HepG2 (cell line): ENCODE measurements around the gene SLC17A9. TPM values are rescaled to one million over a fixed set of nuclear protein-coding genes. Genes with fewer than 3 reads are reported as not detected.

ENCODE experiments used
- CBX5 ChIP-seq: sonication (generic); formaldehyde crosslinking; IDR thresholded peaks from 2 replicates; pipeline ENCODE4 v1.4.0; 2020; ENCODE audit warnings: missing genetic modification reagents, borderline replicate concordance
- ISX ChIP-seq: sonication (generic); formaldehyde crosslinking; conservative IDR thresholded peaks from 2 replicates; pipeline ENCODE4 v1.5.0; 2020; ENCODE audit warnings: missing genetic modification reagents
- NFYB ChIP-seq: sonication (generic); formaldehyde crosslinking; IDR thresholded peaks from 2 replicates; pipeline ENCODE4 v1.4.0; 2020; ENCODE audit warnings: missing genetic modification reagents
- NKX3-1 ChIP-seq: sonication (generic); formaldehyde crosslinking; IDR thresholded peaks from 2 replicates; pipeline ENCODE4 v1.5.0; 2020; ENCODE audit warnings: missing genetic modification reagents
- PTBP1 ChIP-seq: fragments of 200-400 bp; formaldehyde crosslinking; IDR thresholded peaks from 2 replicates; pipeline ENCODE4 v1.6.1; 2018; ENCODE audit warnings: low read length, low read depth; ENCODE audit not compliant: poor library complexity, severe bottlenecking
- REXO4 ChIP-seq: sonication (generic); formaldehyde crosslinking; IDR thresholded peaks from 2 replicates; pipeline ENCODE4 v1.8.0; 2022; ENCODE audit warnings: missing genetic modification reagents, mild to moderate bottlenecking, borderline replicate concordance
- SUZ12 ChIP-seq: fragments of 150-350 bp; IDR thresholded peaks from 2 replicates; pipeline ENCODE4 v1.6.1; 2014; ENCODE audit warnings: low read depth, low read length
- TOE1 ChIP-seq: sonication (generic); formaldehyde crosslinking; IDR thresholded peaks from 2 replicates; pipeline ENCODE4 v1.4.0; 2020; ENCODE audit warnings: mild to moderate bottlenecking, missing genetic modification reagents
- ZHX1 ChIP-seq: sonication (generic); formaldehyde crosslinking; IDR thresholded peaks from 2 replicates; pipeline ENCODE4 v1.8.1; 2022; ENCODE audit warnings: low read depth, mild to moderate bottlenecking, missing genetic modification reagents
- ZNF256 ChIP-seq: sonication (generic); formaldehyde crosslinking; conservative IDR thresholded peaks from 2 replicates; pipeline ENCODE4 v1.4.0; 2020; ENCODE audit warnings: missing genetic modification reagents
- ZNF280B ChIP-seq: sonication (generic); formaldehyde crosslinking; IDR thresholded peaks from 2 replicates; pipeline ENCODE4 v1.5.0; 2020; ENCODE audit warnings: missing genetic modification reagents, mild to moderate bottlenecking, borderline replicate concordance
- ZNF496 ChIP-seq: sonication (generic); formaldehyde crosslinking; IDR thresholded peaks from 2 replicates; pipeline ENCODE4 v1.8.1; 2023; ENCODE audit warnings: mild to moderate bottlenecking, moderate library complexity, missing genetic modification reagents; ENCODE audit not compliant: insufficient replicate concordance
- polyA plus RNA-seq, 8 experiments: library from polyadenylated mRNA; depleted of rRNA in 3 of 8; stranded (reverse) in 7 of 8; unstranded in 1 of 8; fragments of >200 nt; fragmentation: Illumina TruSeq in 4 of 8; extraction: Trizol in 4 of 8; gene quantifications; 2 replicates each; pipeline versions ENCODE4 v1.2.1 to v1.2.3, GENCODE V29; 2011 to 2016; ENCODE audit warnings: low read depth in 4 of 8, missing spikeins in 1 of 8, mixed read lengths in 1 of 8; ENCODE audit not compliant: insufficient read depth in 1 of 8
- total RNA-seq, 5 experiments: library from RNA; depleted of rRNA; stranded (reverse); fragments of >200 nt; fragmentation: Illumina TruSeq; extraction: Trizol; gene quantifications; 2 replicates each; pipeline ENCODE4 v1.2.3, GENCODE V29; 2016; ENCODE audit warnings: low read depth in 1 of 5
- TF ChIP-seq, protein P1 (sequence below), 2 experiments: IDR thresholded peaks; 2 replicates each; pipeline ENCODE4 v1.6.1; 2011 to 2012; ENCODE audit warnings: low read length in 2 of 2, borderline replicate concordance in 1 of 2, low read depth in 1 of 2, mild to moderate bottlenecking in 1 of 2, moderate library complexity in 1 of 2
- TF ChIP-seq, protein P2 (sequence below): sonication (generic); formaldehyde crosslinking; IDR thresholded peaks from 2 replicates; pipeline ENCODE4 v1.4.0; 2020; ENCODE audit warnings: missing genetic modification reagents

The SLC17A9 gene
- total and polyA plus RNA-seq, 2 of the 13 experiments (the other 11 are each of a cell fraction or from before 2014, with no cell fraction given) = 110 to 191 TPM

- TF ChIP-seq, protein P1, sequence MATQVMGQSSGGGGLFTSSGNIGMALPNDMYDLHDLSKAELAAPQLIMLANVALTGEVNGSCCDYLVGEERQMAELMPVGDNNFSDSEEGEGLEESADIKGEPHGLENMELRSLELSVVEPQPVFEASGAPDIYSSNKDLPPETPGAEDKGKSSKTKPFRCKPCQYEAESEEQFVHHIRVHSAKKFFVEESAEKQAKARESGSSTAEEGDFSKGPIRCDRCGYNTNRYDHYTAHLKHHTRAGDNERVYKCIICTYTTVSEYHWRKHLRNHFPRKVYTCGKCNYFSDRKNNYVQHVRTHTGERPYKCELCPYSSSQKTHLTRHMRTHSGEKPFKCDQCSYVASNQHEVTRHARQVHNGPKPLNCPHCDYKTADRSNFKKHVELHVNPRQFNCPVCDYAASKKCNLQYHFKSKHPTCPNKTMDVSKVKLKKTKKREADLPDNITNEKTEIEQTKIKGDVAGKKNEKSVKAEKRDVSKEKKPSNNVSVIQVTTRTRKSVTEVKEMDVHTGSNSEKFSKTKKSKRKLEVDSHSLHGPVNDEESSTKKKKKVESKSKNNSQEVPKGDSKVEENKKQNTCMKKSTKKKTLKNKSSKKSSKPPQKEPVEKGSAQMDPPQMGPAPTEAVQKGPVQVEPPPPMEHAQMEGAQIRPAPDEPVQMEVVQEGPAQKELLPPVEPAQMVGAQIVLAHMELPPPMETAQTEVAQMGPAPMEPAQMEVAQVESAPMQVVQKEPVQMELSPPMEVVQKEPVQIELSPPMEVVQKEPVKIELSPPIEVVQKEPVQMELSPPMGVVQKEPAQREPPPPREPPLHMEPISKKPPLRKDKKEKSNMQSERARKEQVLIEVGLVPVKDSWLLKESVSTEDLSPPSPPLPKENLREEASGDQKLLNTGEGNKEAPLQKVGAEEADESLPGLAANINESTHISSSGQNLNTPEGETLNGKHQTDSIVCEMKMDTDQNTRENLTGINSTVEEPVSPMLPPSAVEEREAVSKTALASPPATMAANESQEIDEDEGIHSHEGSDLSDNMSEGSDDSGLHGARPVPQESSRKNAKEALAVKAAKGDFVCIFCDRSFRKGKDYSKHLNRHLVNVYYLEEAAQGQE (IDR thresholded peaks at IDR 0.05; ENCODE audit: borderline replicate concordance in 1 of 2, low read depth in 1 of 2, low read length in 2 of 2) = no peak
- no peak for TF ChIP-seq ZHX1 (CRISPR knock-in tag)
- TF ChIP-seq, protein P2, sequence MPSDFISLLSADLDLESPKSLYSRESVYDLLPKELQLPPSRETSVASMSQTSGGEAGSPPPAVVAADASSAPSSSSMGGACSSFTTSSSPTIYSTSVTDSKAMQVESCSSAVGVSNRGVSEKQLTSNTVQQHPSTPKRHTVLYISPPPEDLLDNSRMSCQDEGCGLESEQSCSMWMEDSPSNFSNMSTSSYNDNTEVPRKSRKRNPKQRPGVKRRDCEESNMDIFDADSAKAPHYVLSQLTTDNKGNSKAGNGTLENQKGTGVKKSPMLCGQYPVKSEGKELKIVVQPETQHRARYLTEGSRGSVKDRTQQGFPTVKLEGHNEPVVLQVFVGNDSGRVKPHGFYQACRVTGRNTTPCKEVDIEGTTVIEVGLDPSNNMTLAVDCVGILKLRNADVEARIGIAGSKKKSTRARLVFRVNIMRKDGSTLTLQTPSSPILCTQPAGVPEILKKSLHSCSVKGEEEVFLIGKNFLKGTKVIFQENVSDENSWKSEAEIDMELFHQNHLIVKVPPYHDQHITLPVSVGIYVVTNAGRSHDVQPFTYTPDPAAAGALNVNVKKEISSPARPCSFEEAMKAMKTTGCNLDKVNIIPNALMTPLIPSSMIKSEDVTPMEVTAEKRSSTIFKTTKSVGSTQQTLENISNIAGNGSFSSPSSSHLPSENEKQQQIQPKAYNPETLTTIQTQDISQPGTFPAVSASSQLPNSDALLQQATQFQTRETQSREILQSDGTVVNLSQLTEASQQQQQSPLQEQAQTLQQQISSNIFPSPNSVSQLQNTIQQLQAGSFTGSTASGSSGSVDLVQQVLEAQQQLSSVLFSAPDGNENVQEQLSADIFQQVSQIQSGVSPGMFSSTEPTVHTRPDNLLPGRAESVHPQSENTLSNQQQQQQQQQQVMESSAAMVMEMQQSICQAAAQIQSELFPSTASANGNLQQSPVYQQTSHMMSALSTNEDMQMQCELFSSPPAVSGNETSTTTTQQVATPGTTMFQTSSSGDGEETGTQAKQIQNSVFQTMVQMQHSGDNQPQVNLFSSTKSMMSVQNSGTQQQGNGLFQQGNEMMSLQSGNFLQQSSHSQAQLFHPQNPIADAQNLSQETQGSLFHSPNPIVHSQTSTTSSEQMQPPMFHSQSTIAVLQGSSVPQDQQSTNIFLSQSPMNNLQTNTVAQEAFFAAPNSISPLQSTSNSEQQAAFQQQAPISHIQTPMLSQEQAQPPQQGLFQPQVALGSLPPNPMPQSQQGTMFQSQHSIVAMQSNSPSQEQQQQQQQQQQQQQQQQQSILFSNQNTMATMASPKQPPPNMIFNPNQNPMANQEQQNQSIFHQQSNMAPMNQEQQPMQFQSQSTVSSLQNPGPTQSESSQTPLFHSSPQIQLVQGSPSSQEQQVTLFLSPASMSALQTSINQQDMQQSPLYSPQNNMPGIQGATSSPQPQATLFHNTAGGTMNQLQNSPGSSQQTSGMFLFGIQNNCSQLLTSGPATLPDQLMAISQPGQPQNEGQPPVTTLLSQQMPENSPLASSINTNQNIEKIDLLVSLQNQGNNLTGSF (CRISPR knock-in tag) = no peak
- TF ChIP-seq CBX5 (CRISPR knock-in tag) = 0 out of 2 replicates have a peak, but pooled peaks have one; percentile 18
- no peak for TF ChIP-seq PTBP1
- no peak; the same call in 1 of the 2 replicates for TF ChIP-seq ZNF280B (CRISPR knock-in tag)
- no peak for TF ChIP-seq REXO4
- no peak for TF ChIP-seq NFYB (CRISPR knock-in tag)
- TF ChIP-seq NKX3-1 (CRISPR knock-in tag) = no peak
- TF ChIP-seq ISX (CRISPR knock-in tag) = no peak
- TF ChIP-seq SUZ12 = no peak
- no peak for TF ChIP-seq ZNF496
- no peak for TF ChIP-seq ZNF256 (CRISPR knock-in tag)
- no peak for TF ChIP-seq TOE1
Observed at GRCh38 chr20:62970307-62971210, 18.1 kb downstream of the SLC17A9 start (continued).
